HG03280 (cell line): Measurements from ENCODE around the gene ODAD3.
A peak's percentile ranks its signal among the peaks of the same experiment; 100 is the strongest.
"Not testable (repeated sequence)": the region's sequence is repeated elsewhere in the genome, so short reads cannot be mapped to it uniquely, and the experiment has no call there.

Source experiments
- ATAC-seq: cut with Tn5 transposase; IDR thresholded peaks from one replicate; pipeline ENCODE4 v1.9.1; 2021; ENCODE audit warnings: mild to moderate bottlenecking, moderate library complexity; ENCODE audit not compliant: unreplicated experiment

The ODAD3 gene

DNA sequence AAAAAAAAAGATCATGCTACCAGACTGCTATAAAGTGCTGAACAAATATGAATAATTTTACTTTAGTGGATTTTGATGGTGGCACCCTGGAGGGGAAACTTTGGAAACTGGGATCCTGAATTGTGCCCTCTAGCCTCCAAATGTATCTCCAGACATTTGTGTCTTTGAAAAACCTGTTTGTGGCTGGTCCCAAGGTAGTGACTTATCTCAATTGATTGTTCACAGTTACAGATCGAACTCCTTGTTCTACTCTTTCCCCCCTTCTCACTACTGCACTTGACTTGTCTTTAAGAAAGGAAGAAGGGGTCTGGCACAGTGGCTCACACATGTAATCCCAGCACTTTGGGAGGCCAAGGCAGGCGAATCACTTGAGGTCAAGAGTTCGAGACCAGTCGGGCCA is 26.3 kb downstream of the ODAD3 start:
- no peak for ATAC-seq

DNA sequence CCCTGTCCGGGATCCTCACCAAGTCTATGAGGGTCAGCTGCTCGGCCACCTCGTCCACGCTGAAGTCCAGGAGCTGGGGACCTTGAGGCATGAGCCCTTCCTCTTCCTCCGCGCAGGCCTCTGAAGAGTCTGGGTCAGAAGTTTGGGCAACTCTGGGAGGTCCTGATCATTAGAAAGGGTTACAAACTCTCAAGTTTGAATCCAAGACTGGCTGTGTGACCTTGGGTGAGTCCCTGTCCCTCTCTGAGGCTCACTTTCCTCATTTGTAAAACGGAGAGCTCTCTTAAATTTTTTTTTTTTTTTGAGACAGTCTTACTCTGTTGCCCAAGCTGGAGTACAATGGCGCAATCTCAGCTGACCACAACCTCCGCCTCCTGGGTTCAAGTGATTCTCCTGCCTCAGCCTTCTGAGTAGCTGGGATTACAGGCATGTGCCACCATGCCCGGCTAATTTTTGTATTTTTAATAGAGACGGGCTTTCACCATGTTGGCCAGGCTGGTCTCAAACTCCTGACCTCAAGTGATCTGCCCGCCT is 28.2 kb downstream of the ODAD3 start:
- ATAC-seq: not testable (repeated sequence)

DNA sequence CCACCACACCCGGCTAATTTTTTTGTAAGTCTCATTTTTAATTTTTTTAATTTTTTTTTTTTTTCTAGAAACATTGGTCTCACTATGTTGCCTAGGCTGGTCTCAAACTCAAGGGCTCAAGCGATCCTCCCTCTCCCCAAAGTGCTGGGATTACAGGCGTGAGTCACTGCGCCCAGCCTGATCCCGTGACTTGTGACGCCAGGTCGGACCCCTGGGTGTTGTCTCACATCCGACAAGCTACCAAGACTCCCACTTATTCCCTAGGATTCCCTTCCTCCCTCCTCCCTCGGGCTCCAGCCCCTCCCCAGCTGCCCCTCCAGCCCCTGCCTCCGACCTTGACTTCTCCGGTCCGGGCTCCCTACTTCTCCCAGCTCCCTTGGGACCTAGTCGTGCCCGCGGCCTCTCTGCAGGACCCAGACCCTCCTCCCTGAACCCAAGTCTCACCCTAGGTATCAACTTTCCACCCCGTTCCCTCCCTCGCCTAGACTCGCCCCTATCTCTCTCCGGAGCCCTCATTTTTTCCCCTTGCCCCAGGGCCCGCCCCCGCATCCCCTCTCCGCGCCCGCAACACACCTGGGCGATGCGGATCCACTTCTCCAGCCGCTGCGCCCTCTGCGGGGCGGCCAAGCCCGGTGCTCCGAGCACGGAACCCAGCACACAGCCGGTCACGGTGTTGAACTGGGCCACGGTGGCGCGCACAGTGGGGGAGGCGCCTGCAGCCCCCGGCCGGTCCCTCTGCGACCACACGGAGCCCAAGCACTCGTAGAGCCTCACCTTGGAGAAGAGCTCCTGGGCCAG is 28.9 kb downstream of the ODAD3 start:
- ATAC-seq: no peak

DNA sequence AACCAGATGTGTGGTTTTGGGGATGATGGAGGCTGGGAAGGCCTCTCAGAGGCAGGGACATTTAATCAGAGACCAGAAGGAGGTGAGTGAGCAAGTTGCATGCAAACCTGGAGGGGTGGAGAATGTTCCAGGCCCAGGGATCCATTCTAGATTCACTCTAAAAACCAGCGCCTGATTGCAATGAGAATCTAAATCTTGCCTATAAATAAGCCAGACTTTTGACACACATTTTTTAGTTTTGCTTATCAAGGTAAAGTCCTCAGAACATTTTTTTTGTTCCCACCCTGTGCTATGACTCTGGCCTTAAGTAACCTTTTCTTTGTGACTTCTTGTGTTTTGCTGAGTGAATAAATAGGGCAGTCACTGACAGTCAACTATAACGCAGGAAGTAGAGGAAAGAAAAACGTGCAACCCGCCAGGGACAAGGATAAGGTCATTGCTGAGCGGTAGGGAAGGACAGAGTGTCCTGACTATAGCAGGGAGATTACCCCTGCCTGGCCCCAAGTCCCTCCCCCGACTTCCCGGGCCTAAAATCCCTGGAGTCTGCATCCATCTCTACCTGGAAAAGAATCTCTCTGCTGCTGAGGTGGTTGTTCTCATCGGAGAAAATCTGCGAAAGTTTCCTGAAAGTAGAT is 30.2 kb downstream of the ODAD3 start:
- no peak for ATAC-seq

DNA sequence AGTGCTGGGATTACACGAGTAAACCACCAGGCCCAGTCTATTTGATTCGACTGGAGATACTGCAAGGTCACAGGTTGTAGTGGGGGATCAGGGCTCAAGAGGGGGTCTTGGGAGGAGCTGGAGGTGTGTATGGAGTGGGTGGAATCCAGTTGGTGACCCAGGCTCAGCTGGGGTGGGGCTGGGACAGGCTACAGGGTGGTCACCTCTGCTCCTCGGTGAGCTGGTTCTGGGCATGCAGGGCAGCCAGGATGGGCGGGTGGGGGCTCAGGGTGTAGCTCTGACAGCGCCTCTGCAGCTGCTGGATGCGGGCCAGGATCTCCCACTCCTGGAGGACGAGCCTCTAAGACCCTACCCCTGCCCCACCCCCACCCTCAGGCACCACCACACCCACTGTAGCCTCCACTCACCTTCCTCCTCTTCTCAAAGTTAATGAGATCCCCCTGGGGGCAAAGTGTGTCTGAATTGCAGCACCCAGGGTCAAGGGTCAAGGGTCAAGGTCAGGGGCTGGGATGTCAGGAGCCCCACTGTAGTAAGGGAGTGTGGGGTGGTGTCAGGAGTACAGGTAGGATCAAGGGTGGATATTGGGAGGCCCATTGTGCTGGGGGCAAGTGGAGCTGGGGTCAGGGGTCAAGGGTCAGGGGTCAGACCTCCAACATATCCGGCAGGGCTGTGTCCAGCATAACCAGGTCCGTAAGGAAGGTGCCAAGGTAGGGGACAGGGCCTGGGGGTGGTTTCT is 32.9 kb downstream of the ODAD3 start:
- ATAC-seq: no peak

DNA sequence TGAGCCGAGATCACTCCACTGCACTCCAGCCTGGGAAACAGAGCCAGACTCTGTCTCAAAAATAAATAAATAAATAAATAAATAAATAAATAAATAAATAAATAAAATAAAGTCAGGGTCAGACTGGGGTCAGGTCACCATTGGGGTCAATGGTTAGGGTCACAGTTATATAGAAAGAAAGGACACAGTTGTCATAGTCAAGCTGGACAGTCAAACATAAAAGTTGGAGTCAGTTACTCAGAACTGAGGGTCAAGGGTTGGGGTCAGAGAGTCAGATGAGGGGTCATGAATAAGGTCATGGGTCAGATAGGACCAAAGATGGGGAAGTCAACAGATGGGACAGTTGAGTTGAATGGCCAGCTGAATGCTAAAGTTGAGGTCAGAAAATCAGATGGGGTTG is 34.1 kb downstream of the ODAD3 start:
- no peak for ATAC-seq

DNA sequence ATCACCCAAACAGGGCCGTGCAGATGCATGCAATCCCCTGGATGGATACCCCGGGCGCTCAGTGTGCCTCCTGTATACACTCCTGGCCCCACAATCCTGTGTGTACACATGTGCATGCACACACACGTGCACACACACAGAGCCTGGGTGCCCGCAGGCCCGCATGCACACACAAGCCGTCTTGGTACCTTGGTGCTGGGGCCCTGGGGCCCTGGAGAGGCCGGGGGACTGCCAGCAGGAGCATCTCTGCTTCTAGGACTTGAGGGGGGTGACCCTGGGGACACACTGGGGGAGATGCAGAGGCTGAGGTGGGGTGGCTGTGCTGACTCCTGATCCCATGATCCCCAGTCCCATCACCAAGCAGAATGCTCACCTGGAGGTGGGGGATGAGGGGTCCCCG is 35.3 kb downstream of the ODAD3 start:
- no peak for ATAC-seq

DNA sequence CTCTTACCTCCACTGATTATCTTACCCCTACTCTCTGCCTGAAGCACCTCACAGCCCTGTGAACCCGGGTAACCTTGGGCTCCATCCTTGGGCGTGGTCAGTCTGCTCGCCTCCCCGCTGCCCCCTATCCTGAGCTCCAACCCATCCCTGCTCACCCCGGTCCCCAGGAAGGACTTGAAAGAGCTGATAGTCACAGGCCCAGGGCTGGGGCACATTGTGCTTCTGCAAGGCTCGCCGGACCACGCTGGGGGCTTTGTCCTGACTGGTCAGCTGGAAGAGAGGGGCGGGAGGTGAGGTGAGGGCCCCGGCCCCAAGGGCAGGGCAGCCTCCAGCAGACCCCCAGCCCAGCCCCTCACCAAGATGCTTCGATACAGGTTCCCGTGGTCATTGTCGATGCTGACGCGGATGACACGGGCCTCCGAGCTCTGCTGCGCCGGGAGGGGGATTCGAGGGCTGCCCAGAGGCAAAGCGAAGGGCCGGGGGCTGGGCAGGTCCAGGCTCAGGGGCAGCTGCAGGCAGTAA is 37.8 kb downstream of the ODAD3 start:
- ATAC-seq: no peak

DNA sequence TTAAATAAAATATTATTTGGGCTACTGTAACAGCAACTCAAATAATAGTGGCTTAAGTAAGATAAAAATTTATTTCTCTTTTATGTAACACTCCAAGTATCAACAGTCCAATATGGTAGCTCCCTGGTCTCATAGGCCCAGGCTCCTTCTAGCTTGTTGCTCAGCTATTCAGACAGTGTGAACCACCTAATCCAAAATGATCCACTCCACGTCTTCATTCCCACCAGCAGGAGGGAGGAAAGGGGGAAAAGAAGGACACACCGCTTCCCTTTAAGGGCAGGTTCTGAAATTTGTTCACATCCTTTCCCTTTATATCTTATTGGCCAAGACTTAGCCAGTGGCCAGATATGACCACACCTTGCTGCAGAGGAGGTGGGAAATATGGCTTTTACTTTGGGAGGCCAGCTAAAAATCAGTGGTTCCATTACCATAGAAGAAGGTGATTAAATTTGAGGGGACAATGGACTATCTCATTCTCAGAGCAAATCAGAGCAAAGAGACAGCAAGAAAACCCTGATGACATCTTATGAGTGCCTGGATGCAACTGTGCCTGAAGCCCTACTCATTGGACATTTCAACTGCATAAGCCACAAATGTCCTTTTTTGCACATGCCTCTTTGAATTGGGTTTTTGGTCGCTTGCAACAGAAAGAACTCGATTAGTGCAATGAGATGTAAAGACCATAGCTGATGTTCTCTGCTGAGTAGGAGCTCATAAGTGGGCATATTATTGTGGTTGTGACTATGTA is 43.8 kb downstream of the ODAD3 start:
- no peak for ATAC-seq

DNA sequence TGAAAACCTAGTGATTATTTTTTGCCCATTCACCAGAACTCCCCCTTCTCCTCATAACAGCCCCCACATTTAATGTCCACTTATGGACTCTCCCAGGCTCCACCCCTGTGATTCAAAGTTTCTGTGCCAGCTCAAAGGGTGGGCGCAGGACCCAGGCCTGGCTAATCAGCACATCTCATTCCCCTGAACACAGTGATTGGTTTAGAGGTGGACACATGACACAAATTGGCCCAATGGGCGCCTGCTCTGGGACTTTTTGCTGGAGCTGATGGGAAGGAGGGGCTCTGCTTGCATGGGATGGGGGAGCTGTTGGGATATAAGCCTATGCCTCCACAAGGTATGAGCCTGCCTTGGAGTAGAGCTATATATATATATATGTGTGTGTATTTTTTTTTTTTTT is 44.6 kb downstream of the ODAD3 start:
- no peak for ATAC-seq

DNA sequence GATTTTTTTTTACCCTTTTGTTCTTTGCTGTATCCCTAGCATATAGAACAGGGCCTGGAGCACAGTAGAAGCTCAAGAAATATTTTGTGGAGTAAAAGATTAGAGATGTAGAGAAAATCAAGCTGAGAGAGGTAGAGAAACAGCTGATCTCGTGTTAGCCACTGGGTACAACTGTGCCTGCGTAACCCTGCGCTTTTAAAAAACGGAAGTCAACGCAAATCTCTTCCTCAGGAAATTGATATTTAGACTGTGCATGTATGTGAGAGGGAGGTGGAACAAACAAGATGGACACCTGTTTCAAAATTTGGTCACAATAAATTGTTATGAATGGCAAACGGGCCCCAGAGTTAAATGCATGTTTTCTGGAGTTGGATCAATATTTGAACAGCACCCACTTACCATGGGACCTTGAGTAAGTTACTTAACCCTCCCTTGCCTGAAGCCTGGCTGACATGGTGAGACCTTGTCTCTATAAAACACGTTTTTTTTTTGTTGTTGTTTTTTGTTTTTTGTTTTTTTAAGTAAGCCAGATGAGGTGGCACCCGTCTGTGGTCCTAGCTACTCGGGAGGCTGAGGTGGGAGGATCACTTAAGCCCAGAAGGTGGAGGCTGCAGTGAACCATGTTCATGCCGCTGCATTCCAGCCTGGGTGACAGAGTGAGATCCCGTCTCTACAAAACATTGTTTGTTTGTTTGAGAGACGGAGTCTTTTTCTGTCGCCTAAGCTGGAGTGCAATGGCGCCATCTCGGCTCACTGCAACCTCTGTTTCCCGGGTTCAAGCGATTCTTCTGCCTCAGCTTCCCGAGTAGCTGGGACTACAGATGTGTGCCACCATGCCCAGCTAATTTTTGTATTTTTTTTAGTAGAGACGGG is 47.5 kb downstream of the ODAD3 start:
- ATAC-seq: no peak

DNA sequence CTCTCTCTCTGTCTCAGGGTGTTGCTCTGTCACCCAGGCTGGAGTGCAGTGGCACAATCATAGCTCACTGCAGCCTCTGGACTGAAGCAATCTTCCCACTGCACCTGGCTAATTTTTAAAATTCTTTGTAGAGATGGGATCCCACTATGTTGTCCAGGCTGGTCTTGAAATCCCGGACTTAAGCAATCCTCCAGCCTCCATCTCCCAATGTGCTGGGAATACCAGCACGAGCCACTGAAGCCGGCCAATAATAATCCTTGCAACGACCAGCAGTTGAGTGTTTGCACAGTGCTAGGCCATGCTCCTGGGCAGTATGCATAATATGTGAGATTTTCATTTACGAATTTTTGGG is 50.2 kb downstream of the ODAD3 start:
- ATAC-seq: no peak

DNA sequence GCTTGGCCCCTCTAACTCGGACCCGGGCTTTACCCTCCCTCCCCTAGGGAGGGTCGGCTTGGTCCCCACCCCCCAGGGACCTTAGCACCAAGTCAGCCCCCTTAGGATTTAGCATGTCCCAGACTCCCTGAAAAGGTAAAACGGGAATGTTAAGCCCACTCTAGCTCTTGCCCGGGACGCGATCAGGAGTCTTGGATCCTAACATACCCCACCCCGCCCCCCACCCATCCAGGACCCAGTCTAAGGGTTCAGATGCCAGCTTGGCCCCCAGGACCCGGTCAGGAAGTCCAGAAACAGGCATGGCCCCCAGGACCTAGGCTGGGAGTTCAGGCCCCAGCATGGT is 51.2 kb downstream of the ODAD3 start:
- ATAC-seq: no peak

DNA sequence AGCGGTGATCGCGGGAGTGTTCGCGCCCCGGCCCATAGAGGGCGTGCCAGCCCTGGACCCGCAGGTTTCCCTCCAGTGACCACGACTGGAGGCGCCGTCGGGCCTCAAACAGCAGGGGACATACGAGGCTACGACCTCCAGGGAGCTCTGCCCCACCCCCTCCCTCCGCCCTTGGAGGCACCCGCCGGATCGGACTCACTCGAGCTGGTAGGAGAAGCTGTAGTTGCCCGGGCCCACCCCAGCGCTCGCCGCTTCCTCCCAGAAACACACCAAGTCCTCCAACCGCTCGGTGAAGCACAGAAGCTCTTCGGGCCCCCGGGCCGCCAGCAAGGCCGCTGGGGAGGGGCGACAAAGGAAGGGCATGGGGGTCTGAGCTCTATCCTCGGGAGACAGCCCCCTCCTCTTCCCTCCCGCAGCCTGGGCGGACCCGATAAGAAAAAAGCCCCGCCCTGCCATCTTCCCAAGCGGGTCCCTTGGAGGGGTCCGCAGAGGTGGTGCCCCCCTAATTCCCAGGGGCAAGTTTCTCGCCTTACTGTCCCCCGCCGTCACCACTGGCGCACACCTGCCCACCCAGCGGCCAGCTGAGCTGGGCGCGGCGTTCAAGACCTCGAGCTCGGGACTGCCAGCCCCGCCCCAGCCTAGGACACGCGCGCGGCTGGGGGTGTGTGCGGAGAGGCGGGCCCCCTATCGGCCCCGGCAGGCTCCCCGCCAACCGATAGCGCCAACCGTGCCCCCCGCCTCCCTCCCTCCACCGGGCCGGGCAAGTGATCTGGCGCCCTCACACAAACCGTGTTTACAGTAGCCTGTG is 51.8 kb downstream of the ODAD3 start:
- ATAC-seq: no peak

DNA sequence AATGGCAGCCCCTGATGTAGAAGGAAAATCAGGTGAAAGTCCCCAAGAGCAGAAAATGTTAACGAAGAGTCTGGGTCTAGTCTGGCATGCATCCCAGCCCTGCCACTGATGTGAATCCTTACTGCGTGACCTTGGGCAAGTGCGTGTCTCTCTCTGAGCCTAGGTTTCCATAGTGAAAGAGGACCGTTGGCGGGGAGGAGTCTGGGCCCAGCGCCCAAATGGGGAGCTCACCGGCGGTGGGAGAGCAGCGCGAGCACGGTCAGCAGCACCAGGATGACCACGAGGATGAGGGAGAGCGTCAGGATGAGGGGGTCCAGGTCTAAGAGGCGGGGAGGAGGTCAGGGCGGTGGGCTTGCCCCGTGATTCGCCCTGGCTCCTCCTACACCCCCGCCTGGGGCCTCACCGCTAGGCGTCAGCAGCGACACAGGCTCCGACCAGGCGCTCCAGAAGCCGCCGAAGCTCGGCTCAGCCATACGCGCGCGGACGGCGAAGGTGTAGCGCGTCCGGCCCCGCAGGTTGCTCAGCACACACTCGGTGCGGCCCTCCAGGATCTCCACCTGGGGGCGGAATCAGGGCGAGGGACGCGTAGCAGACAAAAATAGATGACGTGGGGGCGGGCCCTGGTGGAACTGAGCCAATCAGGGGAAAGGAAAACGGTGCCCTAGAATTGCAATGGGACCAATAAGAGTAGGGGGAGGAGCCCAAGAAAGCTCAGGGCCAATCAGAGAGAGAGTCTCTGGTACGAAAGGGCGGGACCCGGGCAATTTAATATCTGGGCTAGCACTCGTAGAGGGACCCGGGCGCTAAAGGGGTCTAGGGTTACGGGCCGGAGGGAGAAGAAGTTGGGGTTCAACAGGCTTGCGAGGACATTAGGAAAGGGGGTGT is 54.0 kb downstream of the ODAD3 start:
- peak; percentile 73 for ATAC-seq

DNA sequence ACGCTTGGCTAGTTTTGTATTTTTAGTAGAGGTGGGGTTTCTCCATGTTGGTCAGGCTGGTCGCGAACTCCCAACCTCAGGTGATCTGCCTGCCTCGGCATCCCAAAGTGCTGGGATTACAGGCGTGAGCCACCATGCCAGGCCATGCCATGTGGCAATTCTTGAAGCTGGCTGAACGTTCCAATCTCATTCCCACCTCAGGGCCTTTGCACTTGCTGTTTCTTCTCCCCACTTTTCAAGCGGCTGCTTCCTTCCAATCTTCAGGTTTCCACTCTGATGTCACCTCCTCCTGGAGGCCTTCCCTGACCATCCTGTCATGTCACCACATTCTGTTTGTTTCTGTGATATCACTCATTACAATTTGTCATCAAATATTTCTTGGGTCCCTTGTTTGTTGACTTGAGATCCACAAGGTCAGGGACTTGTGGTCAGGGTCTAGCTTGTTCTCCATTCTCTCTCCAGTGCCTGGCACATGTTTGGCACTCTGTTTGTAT is 55.0 kb downstream of the ODAD3 start:
- ATAC-seq: no peak

DNA sequence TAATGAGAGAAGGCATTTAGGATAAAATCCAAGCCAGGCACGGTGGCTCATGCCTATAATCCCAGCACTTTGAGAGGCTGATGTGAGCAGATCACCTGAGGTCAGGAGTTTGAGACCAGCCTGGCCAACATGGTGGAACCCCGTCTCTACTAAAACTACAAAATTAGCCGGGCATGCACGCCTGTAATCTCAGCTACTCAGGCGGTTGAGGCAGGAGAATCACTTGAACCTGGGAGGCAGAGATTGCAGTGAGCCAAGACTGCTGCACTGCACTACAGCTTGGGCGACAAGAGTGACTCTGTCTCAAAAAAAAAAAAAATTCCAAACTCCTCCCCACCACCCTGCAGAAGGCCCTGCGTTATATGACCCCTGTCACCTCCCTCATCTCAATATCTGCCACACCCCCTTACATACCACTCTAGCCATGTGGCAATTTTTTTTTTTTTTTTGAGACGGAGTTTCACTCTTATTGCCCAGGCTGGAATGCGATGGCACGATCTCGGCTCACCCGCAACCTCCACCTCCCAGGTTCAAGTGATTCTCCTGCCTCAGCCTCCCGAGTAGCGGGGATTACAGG is 55.6 kb downstream of the ODAD3 start:
- ATAC-seq: not testable (repeated sequence)
